Fibroblast of skin of back (primary cell): ENCODE measurements around the gene ABR.
A peak's percentile ranks its signal among the peaks of the same experiment; 100 is the strongest.
"Not testable (repeated sequence)": the region's sequence is repeated elsewhere in the genome, so short reads cannot be mapped to it uniquely, and the experiment has no call there.

Source experiments
- DNase-seq: peaks from one replicate; pipeline ENCODE4 v3.0.0-alpha.2; 2013

Gene ABR

GRCh38 chr17:1095090-1095852 lies 84.5 kb downstream of the ABR start:
- DNase-seq: no peak

- DNase-seq: no peak
Measured at GRCh38 chr17:1094591-1094990, 85.2 kb downstream of the ABR start.

- no peak for DNase-seq
Measured at GRCh38 chr17:1091900-1092299, 87.9 kb downstream of the ABR start.

GRCh38 chr17:1091190-1091534 lies 88.6 kb downstream of the ABR start:
- DNase-seq: no peak

GRCh38 chr17:1090465-1091189 lies 89.2 kb downstream of the ABR start:
- no peak for DNase-seq

- DNase-seq: no peak
Measured at GRCh38 chr17:1089915-1090314, 89.9 kb downstream of the ABR start.

GRCh38 chr17:1087381-1088241 lies 92.2 kb downstream of the ABR start:
- DNase-seq: no peak

GRCh38 chr17:1083451-1084187 lies 96.2 kb downstream of the ABR start:
- peak; percentile 70 for DNase-seq

GRCh38 chr17:1082579-1082978 lies 97.2 kb downstream of the ABR start:
- no peak for DNase-seq

GRCh38 chr17:1078831-1079561 lies 100.8 kb downstream of the ABR start:
- no peak for DNase-seq

- DNase-seq: no peak
Measured at GRCh38 chr17:1077986-1078711, 101.6 kb downstream of the ABR start.

GRCh38 chr17:1077581-1077985 lies 102.2 kb downstream of the ABR start:
- DNase-seq: no peak

GRCh38 chr17:1076982-1077302 lies 102.8 kb downstream of the ABR start:
- no peak for DNase-seq

GRCh38 chr17:1076299-1076981 lies 103.3 kb downstream of the ABR start:
- no peak for DNase-seq

- DNase-seq: no peak
Measured at GRCh38 chr17:1074886-1075605, 104.7 kb downstream of the ABR start.

- not testable (repeated sequence) for DNase-seq
Measured at GRCh38 chr17:1073963-1074625, 105.7 kb downstream of the ABR start.

- no peak for DNase-seq
Measured at GRCh38 chr17:1073241-1073962, 106.4 kb downstream of the ABR start.

GRCh38 chr17:1072551-1072961 lies 107.2 kb downstream of the ABR start:
- no peak for DNase-seq
